Measurements from ENCODE around the gene RLN3.

DNA sequence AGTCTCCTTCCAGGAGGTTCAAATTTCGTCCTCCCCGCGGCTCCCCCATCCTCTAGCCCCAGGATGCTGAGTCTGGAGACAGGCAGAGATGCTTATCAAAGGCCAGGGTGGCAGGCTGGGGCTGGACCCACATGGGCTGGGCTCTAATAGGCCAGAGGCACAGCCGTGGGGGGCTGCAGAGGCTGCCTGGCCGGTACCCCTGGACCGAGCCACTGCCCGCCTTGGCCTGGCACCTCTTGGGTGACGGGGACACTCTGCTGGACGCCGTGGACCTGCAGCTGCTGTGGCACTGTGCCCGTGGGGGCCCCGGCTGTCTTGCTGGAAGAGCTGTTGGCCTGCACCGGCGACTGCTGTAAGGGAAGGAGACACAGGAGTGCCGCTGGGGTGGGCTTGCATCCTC, 47.6 kb upstream of the RLN3 start:
- TF ChIP-seq CTCF (IDR thresholded peaks at IDR 0.05), result no peak
- TF ChIP-seq POLR2A (IDR thresholded peaks at IDR 0.05), result no peak
